Heart left ventricle (tissue), 16 donors: ENCODE measurements around the gene NLRP1. TPM values are rescaled to one million over a fixed set of nuclear protein-coding genes. Genes with fewer than 3 reads are reported as not detected.

ENCODE experiments used
- ATAC-seq, 4 donors: fragments of 200-7000 bp; cut with Tn5 transposase; one replicate each; pipeline ENCODE4 v1.9.1; 2020 to 2022; ENCODE audit warnings: moderate library complexity in 4 of 4, mild to moderate bottlenecking in 3 of 4, moderate number of reproducible peaks in 1 of 4
- DNase-seq, 5 donors: peaks; one replicate each; pipeline ENCODE4 v3.0.0-alpha.2; 2020
- H3K27ac ChIP-seq, 12 donors: fragments of 200-600 bp; sonication (generic) in 4 of 12; one replicate each; pipeline versions ENCODE4 v1.5.0 to v1.8.0; 2016 to 2022; ENCODE audit warnings: mild to moderate bottlenecking in 2 of 12
- H3K27me3 ChIP-seq, 9 donors: fragments of 200-600 bp; sonication (generic) in 2 of 9; one replicate each; pipeline versions ENCODE4 v1.5.1 to v1.8.0; 2016 to 2022; ENCODE audit warnings: mild to moderate bottlenecking in 3 of 9
- H3K36me3 ChIP-seq, 9 donors: fragments of 200-600 bp; sonication (generic) in 2 of 9; one replicate each; pipeline versions ENCODE4 v1.5.0 to v1.8.0; 2018 to 2022; ENCODE audit warnings: mild to moderate bottlenecking in 2 of 9
- H3K4me1 ChIP-seq, 12 donors: fragments of 200-600 bp; sonication (generic) in 4 of 12; one replicate each; pipeline versions ENCODE4 v1.5.0 to v1.8.0; 2016 to 2022; ENCODE audit warnings: mild to moderate bottlenecking in 3 of 12
- H3K4me3 ChIP-seq, 12 donors: fragments of 200-600 bp; sonication (generic) in 4 of 12; one replicate each; pipeline versions ENCODE4 v1.5.0 to v1.8.0; 2017 to 2022; ENCODE audit warnings: mild to moderate bottlenecking in 9 of 12, moderate library complexity in 4 of 12
- H3K9me3 ChIP-seq, 12 donors: fragments of 200-600 bp; sonication (generic) in 4 of 12; one replicate each; pipeline versions ENCODE4 v1.5.0 to v1.8.0; 2016 to 2022; ENCODE audit warnings: mild to moderate bottlenecking in 1 of 12
- CTCF ChIP-seq, 12 donors: fragments of 200-600 bp; sonication (generic) in 4 of 12; IDR thresholded peaks; one replicate each; pipeline versions ENCODE4 v1.5.0 to v1.8.0; 2018 to 2022; ENCODE audit warnings: antibody characterized with exemption in 12 of 12, mild to moderate bottlenecking in 5 of 12
- POLR2A ChIP-seq, 2 donors: fragments of 450-650 bp; IDR thresholded peaks; one replicate each; pipeline ENCODE4 v1.6.1; 2017; ENCODE audit warnings: antibody characterized with exemption in 2 of 2, mild to moderate bottlenecking in 2 of 2, moderate library complexity in 2 of 2
- WGBS, 4 donors: extraction: QIAGEN DNeasy Blood & Tissue Kit in 2 of 4; methylation state at CpG; one replicate each; pipeline versions ENCODE4 v1.1.5 to v1.1.7; 2013 to 2018; 5-methylcytosine and 5-hydroxymethylcytosine counted together
- intact Hi-C, 10 donors: fragments of 100-400 bp; cut with DNase I; formaldehyde crosslinking; loops; one replicate each; pipeline versions ENCODE4 v1.11.1 to v1.14.2; 2022
- polyA plus RNA-seq, 2 donors: library from polyadenylated mRNA; stranded (reverse); fragments of 200-250 nt; gene quantifications; one replicate each; pipeline ENCODE4 v1.2.3, GENCODE V29; 2013
- total RNA-seq, 9 donors: library from RNA; depleted of rRNA in 2 of 9; stranded (reverse); fragments of >200 nt in 2 of 9; fragmentation: NEBNext Ultra II Directional in 3 of 9; extraction: Animal tissue kit (Norgen Biotek cat#: 25700) in 3 of 9; gene quantifications; one replicate each; pipeline versions ENCODE4 v1.1.0 to v1.2.4, GENCODE V29; 2016 to 2023
- donor health status: ischemic (EF 13 %, LVEDD 7.1; RV severe dilation, severe dysfunction).
- donor health status: healthy with polysubstance abuse.
- donor health status: DM: no; HTN: yes; CAD: no.
- donor health status: DM: no; HTN: no; CAD: no.
- donor health status: ischemic (EF 25% LVEDD 6.9; RV normal size, moderate dysfunction).
- donor health status: ischemic (EF 25% LVEDD 5.7; RV mildly dilated, moderate dysfunction).
- donor health status: healthy.
- donor health status: DM: yes; HTN: yes; CAD: no.
- donor health status: ischemic (EF 35%, LVEDD 5.7; RV mildly dilated, moderate dysfunction).
- donor health status: nonischemic (EF 11% LVEDD 7.7; RV severe dilation, severe dysfunction).
- donor health status: DM: yes; HTN: yes; CAD: no.
- donor health status: PGD.
- donor health status: ischemic (EF 29% LVEDD 5.4; RV normal size, mild dysfunction).
- donor health status: nonischemic (EF 23%, LVEDD 6.1; RV moderate dilation, normal function).

NLRP1 gene
- total and polyA plus RNA-seq, 11 donors = 3.8 to 16.7 (median 8.8) TPM

- Histone ChIP-seq H3K4me3 (no peak overlapping the region), H3K36me3 (peaks cover 0 to 95% (median 78%) of the 10 kb centered on the region in 9 donors), H3K9me3 (no peaks in the 10 kb centered on the region), H3K27me3 (no peaks in the 10 kb centered on the region), H3K27ac (no peak overlapping the region), H3K4me1 (no peaks in the 10 kb centered on the region)
- DNase-seq (no peak), ATAC-seq (no peak)
- TF ChIP-seq CTCF (IDR thresholded peaks at IDR 0.05) (no peak), POLR2A (IDR thresholded peaks at IDR 0.05) (no peak)
- intact Hi-C loops = no loop called here
- WGBS, 4 donors = 78 to 83% (median 79%) methylated on average over 11 of the region's 11 CpGs
Observed at GRCh38 chr17:5536866-5537650, 47.3 kb downstream of the NLRP1 start.

- Histone ChIP-seq H3K4me3 (no peak overlapping the region), H3K9me3 (no peaks in the 10 kb centered on the region), H3K36me3 (peaks cover 0 to 95% (median 78%) of the 10 kb centered on the region in 9 donors), H3K4me1 (no peaks in the 10 kb centered on the region), H3K27me3 (no peaks in the 10 kb centered on the region), H3K27ac (no peak overlapping the region)
- DNase-seq (no peak), ATAC-seq (no peak)
- WGBS, 4 donors = 93 to 100% (median 95%) methylated on average over 2 of the region's 2 CpGs
- TF ChIP-seq CTCF (IDR thresholded peaks at IDR 0.05) (no peak), POLR2A (IDR thresholded peaks at IDR 0.05) (no peak)
- intact Hi-C loops = no loop called here
Observed at GRCh38 chr17:5535436-5535835, 48.9 kb downstream of the NLRP1 start.

- intact Hi-C loops = no loop called here
- DNase-seq (no peak), ATAC-seq (no peak)
- Histone ChIP-seq H3K36me3 (peaks cover 0 to 95% (median 71%) of the 10 kb centered on the region in 9 donors), H3K4me3 (no peak overlapping the region), H3K27ac (no peak overlapping the region), H3K27me3 (no peaks in the 10 kb centered on the region), H3K4me1 (no peaks in the 10 kb centered on the region), H3K9me3 (no peaks in the 10 kb centered on the region)
- TF ChIP-seq POLR2A (IDR thresholded peaks at IDR 0.05) (no peak), CTCF (IDR thresholded peaks at IDR 0.05) (no peak)
- 77 to 84% (median 81%) methylated on average over 17 to 18 of the region's 18 CpGs for WGBS, 4 donors
Observed at GRCh38 chr17:5533486-5534315, 50.6 kb downstream of the NLRP1 start.

GRCh38 chr17:5532581-5532980 lies 51.7 kb downstream of the NLRP1 start:
- H3K9me3 ChIP-seq = no peaks in the 10 kb centered on the region
- H3K36me3 ChIP-seq = peaks cover 0 to 97% (median 65%) of the 10 kb centered on the region in 9 donors
- DNase-seq (no peak), ATAC-seq (no peak)
- H3K27ac ChIP-seq = no peak overlapping the region
- H3K4me3 ChIP-seq = no peak overlapping the region
- TF ChIP-seq CTCF (IDR thresholded peaks at IDR 0.05) (no peak), POLR2A (IDR thresholded peaks at IDR 0.05) (no peak)
- no peaks in the 10 kb centered on the region for H3K27me3 ChIP-seq
- intact Hi-C loops = no loop called here
- peaks cover 0 to 2% (median 0%) of the 10 kb centered on the region in 12 donors for H3K4me1 ChIP-seq
- 82 to 92% (median 87%) methylated on average over 5 to 8 of the region's 8 CpGs for WGBS, 4 donors
